ENCODE results near the gene DCBLD1.

DNA sequence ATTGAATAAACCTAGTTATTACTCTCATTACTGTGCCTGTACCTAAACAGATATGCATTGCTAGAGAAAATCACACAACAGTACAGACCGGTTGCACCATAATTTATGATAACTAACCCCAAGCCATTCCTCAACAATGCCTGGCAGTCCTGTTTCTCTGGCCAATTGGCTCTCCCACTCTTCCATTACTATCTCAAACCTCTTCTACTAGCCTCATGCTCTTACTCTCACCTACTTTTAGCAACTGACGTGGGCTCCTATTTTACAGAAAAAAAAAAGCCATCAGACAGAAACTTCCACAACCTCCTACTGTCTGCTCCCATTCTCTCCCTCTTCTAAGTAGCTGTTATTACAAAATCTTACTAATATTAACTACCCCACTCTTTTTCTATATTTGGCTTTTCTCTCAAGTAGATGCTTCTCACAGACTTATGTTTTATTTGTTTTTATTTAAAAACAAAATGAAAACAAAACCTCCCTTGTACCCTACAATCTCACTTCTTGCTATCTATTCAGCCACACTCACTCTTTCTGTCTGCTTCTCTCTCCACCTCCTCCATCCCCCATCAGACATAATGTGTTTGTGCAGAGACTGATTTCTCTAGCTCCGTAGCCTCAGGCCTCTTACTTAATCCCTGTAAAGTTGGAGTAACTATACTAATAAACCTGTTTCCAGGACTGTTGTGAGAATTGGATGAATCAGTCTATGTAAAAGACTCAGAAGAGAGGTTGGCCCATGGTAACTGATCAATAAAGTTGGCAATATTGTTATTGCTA is 110.7 kb downstream of the DCBLD1 start:
- TF ChIP-seq EZH2 (IDR thresholded peaks at IDR 0.05; ENCODE audit: insufficient read depth, poor library complexity, severe bottlenecking) (no peak), EZH2phosphoT487 (IDR thresholded peaks at IDR 0.05; ENCODE audit: insufficient read depth, low read depth) (no peak)

All from GM23248 (cell line).